Endodermal cell (in vitro differentiated cells): ENCODE measurements around the gene NINJ2. TPM values are rescaled to one million over a fixed set of nuclear protein-coding genes. Genes with fewer than 3 reads are reported as not detected.

Source experiments
- DNase-seq: peaks from one replicate; pipeline ENCODE4 v3.0.0-alpha.2; 2017
- H3K27ac ChIP-seq: 2 replicates; pipeline ENCODE4 v1.5.1; 2013; ENCODE audit warnings: mild to moderate bottlenecking, low read depth, low read length, moderate library complexity
- H3K27me3 ChIP-seq: 2 replicates; pipeline ENCODE4 v1.6.1; 2013; ENCODE audit warnings: mild to moderate bottlenecking, low read length, moderate library complexity; ENCODE audit not compliant: insufficient read depth, control insufficient read depth, poor library complexity, severe bottlenecking
- H3K36me3 ChIP-seq: 2 replicates; pipeline ENCODE4 v1.7.0; 2013; ENCODE audit warnings: mild to moderate bottlenecking, low read length, moderate library complexity; ENCODE audit not compliant: control insufficient read depth, insufficient read depth
- H3K4me1 ChIP-seq: one replicate; pipeline ENCODE4 v1.7.0; 2013; ENCODE audit warnings: low read length; ENCODE audit not compliant: control insufficient read depth, insufficient read depth
- H3K4me3 ChIP-seq: 2 replicates; pipeline ENCODE4 v1.5.1; 2013; ENCODE audit warnings: mild to moderate bottlenecking, low read length, moderate library complexity
- H3K9ac ChIP-seq: 2 replicates; pipeline ENCODE4 v1.6.1; 2013; ENCODE audit warnings: mild to moderate bottlenecking, low read length, moderate library complexity; ENCODE audit not compliant: poor library complexity, severe bottlenecking; ENCODE audit errors: extremely low read depth
- H3K9me3 ChIP-seq: 2 replicates; pipeline ENCODE4 v1.6.1; 2013; ENCODE audit warnings: mild to moderate bottlenecking, low read length, moderate library complexity; ENCODE audit not compliant: control insufficient read depth
- H3K27ac Mint-ChIP-seq: 2 replicates; pipeline ENCODE4 v1.8.0; 2020; ENCODE audit warnings: mixed read lengths
- H3K27me3 Mint-ChIP-seq: 2 replicates; pipeline ENCODE4 v1.8.0; 2021; ENCODE audit warnings: mild to moderate bottlenecking, mixed read lengths; ENCODE audit not compliant: insufficient read depth
- H3K36me3 Mint-ChIP-seq: 2 replicates; pipeline ENCODE4 v1.8.0; 2020; ENCODE audit warnings: low read depth, mixed read lengths
- H3K4me1 Mint-ChIP-seq: 2 replicates; pipeline ENCODE4 v1.8.0; 2020; ENCODE audit warnings: mixed read lengths
- H3K4me3 Mint-ChIP-seq: 2 replicates; pipeline ENCODE4 v1.8.0; 2020; ENCODE audit warnings: mild to moderate bottlenecking, moderate library complexity, mixed read lengths
- H3K9me3 Mint-ChIP-seq: 2 replicates; pipeline ENCODE4 v1.8.0; 2020; ENCODE audit warnings: mild to moderate bottlenecking, mixed read lengths
- CTCF ChIP-seq: fragments of 200-600 bp; sonication (generic); conservative IDR thresholded peaks from 2 replicates; pipeline ENCODE4 v1.5.0; 2021; ENCODE audit warnings: antibody characterized with exemption, mild to moderate bottlenecking
- WGBS, 2 experiments: methylation state at CpG; one replicate each; pipeline versions ENCODE4 v1.1.5 to v1.1.7; 2013; ENCODE audit warnings: missing lambda C conversion rate in 2 of 2, mixed read lengths in 1 of 2; ENCODE audit not compliant: insufficient coverage in 1 of 2, insufficient read length in 1 of 2; 5-methylcytosine and 5-hydroxymethylcytosine counted together
- total RNA-seq, 2 donors: library from RNA; stranded (reverse); fragmentation: NEBNext Ultra II Directional in 1 of 2; extraction: Animal tissue kit (Norgen Biotek cat#: 25700) in 1 of 2; gene quantifications; 2 replicates in 1 of 2; 3 replicates in 1 of 2; pipeline ENCODE4 v1.2.1, GENCODE V29; 2021

NINJ2 gene
- total RNA-seq, 2 donors from 2014 or later, result 0.73 to 5.1 TPM

GRCh38 chr12:604956-605355 lies 58.3 kb downstream of the NINJ2 start:
- H3K9me3 Mint-ChIP-seq, result no peaks in the 10 kb centered on the region
- H3K27me3 Mint-ChIP-seq, result no peaks in the 10 kb centered on the region
- Histone ChIP-seq H3K36me3 (no peaks in the 10 kb centered on the region), H3K9ac (no peak overlapping the region), H3K4me3 (no peak overlapping the region), H3K27me3 (no peaks in the 10 kb centered on the region), H3K9me3 (no peaks in the 10 kb centered on the region), H3K27ac (no peak overlapping the region), H3K4me1 (no peaks in the 10 kb centered on the region)
- H3K27ac Mint-ChIP-seq, result no peak overlapping the region
- 93% methylated on average over 7 of the region's 7 CpGs for WGBS, 2 experiments
- H3K36me3 Mint-ChIP-seq, result no peaks in the 10 kb centered on the region
- H3K4me3 Mint-ChIP-seq, result no peak overlapping the region
- no peak for DNase-seq
- no peak for TF ChIP-seq CTCF
- H3K4me1 Mint-ChIP-seq, result peaks cover 7% of the 10 kb centered on the region

GRCh38 chr12:602700-603068 lies 60.6 kb downstream of the NINJ2 start:
- Mint-ChIP-seq H3K4me3 (no peak overlapping the region), H3K4me1 (peaks cover 11% of the 10 kb centered on the region), H3K36me3 (no peaks in the 10 kb centered on the region), H3K9me3 (no peaks in the 10 kb centered on the region), H3K27ac (no peak overlapping the region), H3K27me3 (no peaks in the 10 kb centered on the region)
- Histone ChIP-seq H3K9me3 (no peaks in the 10 kb centered on the region), H3K4me3 (no peak overlapping the region), H3K9ac (no peak overlapping the region), H3K4me1 (no peaks in the 10 kb centered on the region), H3K27ac (no peak overlapping the region), H3K27me3 (no peaks in the 10 kb centered on the region), H3K36me3 (no peaks in the 10 kb centered on the region)
- no peak for DNase-seq
- no peak for TF ChIP-seq CTCF

DNA sequence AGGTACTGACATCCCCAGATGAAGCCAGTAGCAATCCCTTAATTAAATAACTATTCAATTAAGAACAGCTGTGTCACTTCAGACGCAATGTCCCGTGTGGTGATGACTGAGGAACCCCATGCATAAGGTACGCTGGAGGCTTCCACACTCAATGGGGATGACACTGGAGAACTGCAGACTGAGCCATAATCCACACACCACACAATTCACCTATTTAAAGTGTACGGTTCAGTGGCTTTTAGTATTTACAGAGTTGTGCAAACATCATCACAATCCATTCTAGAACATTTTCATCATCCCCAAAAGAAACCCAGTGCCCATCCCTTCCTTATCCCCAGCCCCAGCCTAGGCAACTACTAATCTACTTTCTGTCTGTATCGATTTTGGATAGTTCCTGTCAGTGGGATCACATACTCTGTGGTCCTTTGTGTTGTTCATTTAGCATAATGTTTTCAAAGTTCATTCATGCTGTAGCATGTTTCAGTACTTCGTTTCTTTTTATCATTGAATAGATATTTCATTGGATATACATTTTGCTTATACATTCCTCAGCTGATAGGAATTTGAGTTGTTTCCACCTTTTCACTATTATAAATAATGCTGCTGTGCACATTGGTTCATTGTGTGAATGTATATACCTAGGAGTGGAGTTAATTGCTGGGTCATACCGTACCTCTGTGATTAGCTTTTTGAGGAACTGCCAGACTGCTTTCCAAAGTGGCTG lies 61.1 kb downstream of the NINJ2 start:
- peaks cover 6% of the 10 kb centered on the region for H3K4me1 Mint-ChIP-seq
- no peak overlapping the region for H3K4me3 Mint-ChIP-seq
- H3K4me3 ChIP-seq, result no peak overlapping the region
- no peak overlapping the region for H3K27ac Mint-ChIP-seq
- no peaks in the 10 kb centered on the region for H3K9me3 Mint-ChIP-seq
- DNase-seq, result no peak
- H3K27me3 ChIP-seq, result no peaks in the 10 kb centered on the region
- H3K4me1 ChIP-seq, result no peaks in the 10 kb centered on the region
- 94 to 97% methylated on average over 3 to 7 of the region's 7 CpGs for WGBS, 2 experiments
- no peak for TF ChIP-seq CTCF
- H3K9me3 ChIP-seq, result no peaks in the 10 kb centered on the region
- no peak overlapping the region for H3K27ac ChIP-seq
- no peaks in the 10 kb centered on the region for H3K36me3 ChIP-seq
- no peaks in the 10 kb centered on the region for H3K27me3 Mint-ChIP-seq
- H3K36me3 Mint-ChIP-seq, result no peaks in the 10 kb centered on the region
- no peak overlapping the region for H3K9ac ChIP-seq
